Mesenteric fat pad (tissue), 1 donor: ENCODE results near the gene MRPL21. TPM values are rescaled to one million over a fixed set of nuclear protein-coding genes. Genes with fewer than 3 reads are reported as not detected.

ENCODE experiments used
- DNase-seq: peaks from one replicate; pipeline ENCODE4 v3.0.0-alpha.2; 2020; ENCODE audit warnings: low spot score
- long read RNA-seq: library from polyadenylated mRNA; unstranded; transcript quantifications from one replicate; pipeline ENCODE4 v2.0.0, GENCODE V29; 2020
- total RNA-seq: library from RNA; stranded (reverse); fragmentation: NEBNext Ultra II Directional; extraction: Animal tissue kit (Norgen Biotek cat#: 25700); gene quantifications from one replicate; pipeline ENCODE4 v1.2.1, GENCODE V29; 2021
- donor health status: DM: yes; HTN: yes; CAD: no.

The MRPL21 gene
- total RNA-seq, result 41.9 TPM
- long read RNA-seq, transcript MRPL21-201 (7 exons, 683 nt), result major isoform, 9 of 13 reads
- long read RNA-seq, partial matches to known transcripts, result 2 of 13 reads
- long read RNA-seq, other reads (novel, unspliced or antisense), result 1 of 13 reads

DNA sequence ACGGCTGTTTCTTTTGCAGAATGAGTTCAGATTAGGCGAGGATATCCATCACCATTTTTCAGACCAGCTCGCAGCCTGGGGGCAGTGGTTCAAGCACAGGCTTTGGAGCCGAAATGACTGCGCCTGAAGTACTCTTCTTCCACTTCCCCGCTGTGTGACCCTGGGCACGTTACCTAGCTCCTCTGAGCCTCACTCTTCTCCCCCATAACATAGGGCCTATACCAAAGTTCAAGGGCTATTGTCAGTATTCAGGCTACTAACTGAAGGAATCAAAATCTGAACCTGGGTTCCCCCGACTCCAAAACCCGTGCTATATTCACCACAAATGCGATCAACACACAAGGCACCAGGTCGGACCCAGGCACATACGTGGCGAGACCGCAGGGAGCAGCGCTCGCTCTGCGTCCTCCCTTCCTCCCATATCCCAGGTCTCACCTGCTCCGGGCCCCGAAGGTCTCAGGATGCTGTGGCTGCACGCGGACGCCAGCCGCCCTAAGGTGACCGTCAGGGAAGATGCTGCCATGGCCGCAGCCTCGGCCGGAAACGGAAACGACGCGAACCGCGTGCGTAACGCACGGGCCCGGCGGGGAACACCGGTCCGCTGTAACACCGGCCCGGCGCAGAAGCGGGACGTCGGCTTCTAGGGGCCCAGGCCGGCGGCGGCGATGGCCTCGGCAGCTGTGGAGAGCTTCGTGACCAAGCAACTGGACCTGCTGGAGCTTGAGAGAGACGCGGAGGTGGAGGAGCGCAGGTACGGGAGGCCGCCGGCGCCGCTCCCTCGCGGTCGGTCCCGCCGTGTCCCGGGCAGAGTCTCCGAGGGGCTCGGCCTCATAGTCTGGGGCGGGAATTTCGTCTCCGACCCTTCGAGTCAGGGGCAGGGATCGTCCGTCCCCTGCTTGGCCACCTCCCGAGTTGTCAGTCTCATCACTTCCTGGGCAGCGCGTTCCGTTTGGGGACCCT is at the start of gene MRPL21, which contains the start of gene IGHMBP2:
Gene MRPL21 (minus strand): TSS at position 545 of the 960 bp plus-strand sequence. CDS start 22 bp downstream, at position 523.
Gene IGHMBP2 (plus strand): TSS at position 604 of the 960 bp plus-strand sequence. CDS start 62 bp downstream, at position 666.
- DNase-seq, result peak; percentile 99

DNA sequence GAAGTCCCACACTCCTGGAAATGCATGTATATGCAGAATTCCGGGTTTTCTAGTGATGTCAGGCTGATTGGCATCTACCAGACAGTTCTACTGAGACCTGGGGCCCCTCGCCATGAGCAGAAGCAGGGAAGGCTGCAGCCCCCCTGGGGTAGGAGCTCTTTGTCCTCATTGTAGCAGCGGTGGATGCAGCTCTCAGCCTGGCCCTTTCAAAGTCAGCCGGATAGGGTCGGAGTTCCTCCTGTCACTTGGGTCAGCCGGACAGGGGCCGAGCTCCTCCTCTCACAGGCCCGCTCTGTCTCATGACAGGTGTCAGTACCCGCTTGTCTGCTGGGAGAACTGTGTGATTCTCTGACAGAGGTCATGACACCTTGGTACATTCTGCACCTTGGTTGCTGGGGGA is 47.1 kb upstream of the MRPL21 start:
- DNase-seq, result no peak

DNA sequence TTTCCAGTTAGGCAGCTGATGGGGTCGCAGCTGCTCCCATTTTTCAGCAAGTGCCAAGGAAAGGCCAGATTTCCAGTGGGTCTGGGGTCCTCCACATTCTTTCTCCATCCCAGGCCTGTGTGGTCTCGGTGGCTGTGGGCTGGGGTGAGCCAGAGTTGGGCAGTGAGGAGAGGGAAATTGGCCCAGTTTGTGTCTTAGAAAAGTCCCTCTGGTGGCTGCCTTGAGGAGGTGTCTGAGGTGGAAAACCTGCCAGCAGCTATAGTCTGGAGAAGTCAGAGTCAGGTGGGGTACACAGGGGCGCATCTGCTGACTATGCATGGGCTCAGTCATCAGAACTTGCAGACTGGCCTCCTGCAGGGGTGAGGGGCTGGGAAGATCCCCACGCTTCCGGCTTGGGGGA is 46.6 kb upstream of the MRPL21 start:
- DNase-seq, result no peak

DNA sequence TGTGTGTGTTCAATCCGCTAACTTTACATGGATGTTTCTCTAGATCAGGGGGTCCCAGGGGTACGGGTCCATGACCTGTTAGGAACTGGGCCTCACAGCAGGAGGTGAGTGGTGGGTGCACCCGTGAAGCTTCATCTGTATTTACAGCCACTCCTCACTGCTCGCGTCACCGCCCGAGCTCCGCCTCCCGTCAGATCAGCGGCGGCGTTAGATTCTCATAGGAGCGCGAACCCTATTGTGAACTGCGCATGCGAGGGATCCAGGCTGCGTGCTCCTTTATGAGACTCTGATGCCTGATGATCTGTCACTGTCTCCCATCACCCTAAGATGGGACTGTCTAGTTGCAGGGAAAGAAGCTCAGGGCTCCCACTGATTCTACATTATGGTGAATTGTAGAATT is 45.3 kb upstream of the MRPL21 start:
- DNase-seq, result no peak

DNA sequence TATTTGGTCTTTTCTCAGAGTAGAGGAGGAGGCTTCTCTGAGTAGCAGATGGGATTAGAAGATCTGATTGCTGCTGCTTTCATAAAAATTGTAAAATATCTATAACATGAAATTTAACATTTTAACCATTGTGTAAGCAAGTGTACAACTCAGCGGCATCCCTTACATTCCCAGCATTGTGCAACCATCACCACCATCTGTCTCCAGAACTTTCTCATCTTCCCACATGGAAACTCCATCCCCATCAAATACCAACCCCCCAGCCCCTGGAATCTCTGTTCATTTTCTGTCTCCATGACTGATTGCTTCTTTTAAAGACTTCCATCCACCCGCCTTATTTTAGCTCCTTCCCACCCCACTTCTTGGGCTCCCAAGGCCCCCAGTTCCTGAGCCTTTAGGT is 44.9 kb upstream of the MRPL21 start:
- no peak for DNase-seq

DNA sequence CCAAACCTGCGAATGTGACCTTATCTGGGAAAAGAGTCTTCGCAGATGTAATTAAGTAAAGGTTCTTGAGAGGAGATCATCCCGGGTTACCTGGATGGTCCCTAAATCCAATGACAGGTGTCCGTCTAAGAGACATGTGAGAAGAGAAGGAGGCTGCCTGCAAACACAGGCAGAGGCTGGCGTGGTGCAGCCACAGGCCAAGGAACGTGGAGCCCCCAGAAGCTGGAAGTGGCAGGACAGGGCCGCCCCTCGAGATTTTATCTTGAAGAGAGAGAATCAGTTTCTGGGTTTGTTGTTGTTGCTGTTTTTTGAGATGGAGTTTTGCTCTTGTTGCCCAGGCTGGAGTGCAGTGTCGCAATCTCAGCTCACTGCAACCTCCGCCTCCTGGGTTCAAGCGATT is 43.5 kb upstream of the MRPL21 start:
- DNase-seq, result no peak

DNA sequence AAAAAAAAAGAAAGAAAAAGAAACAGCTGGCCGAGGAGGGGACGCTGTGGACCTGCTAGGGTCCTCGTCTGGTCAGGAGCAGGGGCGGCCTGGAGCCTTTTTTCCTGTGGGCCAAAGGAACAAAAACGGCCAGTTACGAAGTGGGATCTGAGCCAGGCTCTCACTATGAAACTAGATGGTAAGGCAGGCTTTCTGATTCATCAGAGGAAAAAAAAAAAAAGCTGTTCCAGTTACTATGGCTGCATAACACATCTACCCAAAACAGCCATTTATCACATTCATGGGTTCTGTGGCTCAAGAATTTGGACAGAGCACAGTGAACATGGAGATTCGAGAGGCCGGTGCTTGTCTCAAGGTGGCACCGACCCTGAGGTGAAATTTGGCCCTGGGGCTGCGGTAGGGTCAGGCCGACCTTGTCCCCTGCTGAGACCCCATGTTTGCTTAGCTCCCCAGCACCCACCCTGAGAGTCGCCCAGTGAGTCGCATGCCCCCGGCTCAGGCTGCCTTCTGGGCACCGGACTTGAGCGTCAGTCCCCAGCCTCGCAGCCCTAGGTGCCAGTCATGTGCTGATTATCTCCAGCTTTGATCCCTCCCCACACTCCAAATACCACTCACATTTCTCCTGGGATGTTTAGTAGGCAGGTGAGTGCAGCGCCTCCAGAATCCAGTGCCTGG is 42.9 kb upstream of the MRPL21 start:
- DNase-seq, result no peak

DNA sequence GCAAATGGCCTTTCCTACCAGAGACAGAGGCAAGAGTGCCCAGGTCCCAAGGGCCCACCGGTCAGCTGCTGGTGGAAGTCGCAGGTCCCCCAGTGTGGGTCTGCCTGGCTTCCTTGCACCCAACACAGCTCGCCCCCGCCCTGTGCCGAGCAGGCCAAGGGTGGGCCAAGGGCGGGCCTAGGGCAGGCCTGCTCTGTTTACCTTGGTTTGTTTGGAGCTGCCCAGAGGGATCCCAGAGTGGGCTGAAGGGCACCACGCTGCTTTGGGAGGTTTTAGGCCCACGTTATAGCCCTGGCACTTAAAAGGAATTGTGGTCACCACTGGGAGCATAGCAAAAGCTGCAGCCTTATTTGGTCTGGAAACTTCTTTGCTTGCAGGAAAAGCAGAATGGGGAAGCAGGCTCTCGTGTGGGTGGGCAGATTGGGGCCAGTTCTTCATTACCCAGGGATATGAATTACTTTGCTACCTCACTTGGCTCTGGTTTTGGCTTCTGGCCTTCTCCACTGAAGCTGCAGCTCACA is 39.2 kb upstream of the MRPL21 start:
- no peak for DNase-seq

DNA sequence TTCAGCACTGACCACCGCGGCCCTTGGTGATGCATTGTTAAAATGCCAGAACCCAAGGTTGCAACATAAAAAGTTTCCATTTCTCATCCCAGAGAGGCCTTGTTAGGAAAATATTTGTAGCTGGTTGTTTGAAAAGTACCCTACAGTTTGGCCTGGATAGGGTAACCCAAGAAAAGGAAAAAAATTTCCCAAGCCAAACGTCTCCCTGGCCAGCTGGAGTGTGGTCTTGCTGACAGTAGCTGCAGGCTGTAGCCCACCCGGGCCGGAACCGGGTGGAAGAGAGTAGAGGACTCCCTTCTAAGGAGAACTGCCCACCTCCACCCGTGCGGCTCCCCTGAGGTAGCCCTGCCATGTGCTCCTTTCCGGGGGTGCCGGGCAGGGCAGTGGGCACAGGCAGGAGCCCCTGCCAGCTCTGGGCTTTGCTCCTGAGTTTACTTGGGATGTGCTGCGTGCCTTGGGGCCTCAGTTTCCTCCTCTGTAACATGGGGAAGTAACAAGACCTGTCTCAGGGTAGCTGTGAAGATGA is 38.5 kb upstream of the MRPL21 start:
- DNase-seq, result no peak

DNA sequence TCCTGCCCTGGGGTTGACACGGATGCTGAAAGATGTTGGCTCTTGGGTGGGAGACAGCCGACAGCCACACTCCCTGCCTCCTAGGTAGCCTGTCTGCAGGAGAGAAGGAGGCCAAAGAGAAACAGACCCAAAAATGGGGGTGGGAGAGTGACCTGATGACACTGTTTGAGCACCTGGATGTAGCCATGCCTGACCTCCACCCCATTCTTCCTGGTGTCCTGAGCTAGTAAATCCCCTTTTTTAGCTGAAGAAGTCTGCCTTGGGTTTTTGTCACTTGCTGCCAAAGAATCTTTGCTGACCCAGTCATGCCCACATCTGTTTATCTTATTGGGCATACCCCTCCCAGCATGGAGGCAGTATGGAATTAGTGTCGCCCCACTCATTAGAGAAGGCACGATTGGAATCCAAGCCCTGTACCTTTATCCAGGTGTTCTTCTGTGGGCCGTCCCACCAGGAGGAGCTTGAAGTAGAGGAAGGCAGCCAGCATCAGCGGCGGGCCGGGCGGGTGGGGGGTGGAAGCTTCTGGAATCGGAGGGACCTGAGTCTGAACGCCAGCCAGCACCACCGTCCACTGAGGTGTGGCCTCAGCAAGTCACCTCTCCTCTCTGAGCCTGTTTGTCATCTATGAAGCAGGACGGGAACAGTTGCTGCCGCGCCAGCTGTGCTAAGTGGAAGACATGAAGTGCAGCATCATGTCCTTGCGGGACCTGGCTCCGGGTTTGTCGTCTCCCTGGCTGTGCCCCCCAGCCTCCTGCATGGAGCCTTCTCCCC is 37.9 kb upstream of the MRPL21 start:
- DNase-seq, result no peak

DNA sequence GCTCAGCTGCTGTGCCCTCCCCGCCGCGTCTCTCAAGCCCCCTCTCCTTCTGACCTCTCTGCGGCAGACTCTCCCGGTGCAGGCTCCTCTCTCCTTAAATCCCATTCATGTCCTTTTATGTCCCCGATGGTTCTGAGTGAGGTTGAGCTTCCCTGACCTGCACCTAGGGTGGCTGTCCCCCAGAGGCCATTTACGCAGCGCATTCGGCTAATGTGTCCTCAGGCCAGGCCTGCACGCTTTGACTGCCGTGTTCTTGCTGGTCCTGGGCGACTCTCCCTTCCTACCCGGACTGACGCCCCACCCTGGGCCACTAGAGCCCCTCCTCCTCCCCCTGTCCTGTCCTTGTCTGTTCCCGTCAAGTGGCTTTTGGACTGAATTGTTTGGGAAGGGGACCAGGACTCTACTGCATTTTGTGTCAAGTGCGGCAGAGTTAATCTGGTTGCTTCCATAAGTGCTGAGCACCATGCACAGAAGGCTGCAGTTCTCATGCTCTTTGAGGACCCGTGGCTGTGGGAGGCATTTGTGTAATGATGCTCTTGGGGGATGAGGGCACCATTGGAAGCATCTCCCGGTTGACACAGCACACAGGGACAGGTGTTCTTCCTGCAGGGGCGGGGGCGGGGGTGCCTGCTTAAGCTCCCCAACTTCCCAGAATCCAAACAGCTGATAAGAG is 37.2 kb upstream of the MRPL21 start:
- DNase-seq, result no peak

DNA sequence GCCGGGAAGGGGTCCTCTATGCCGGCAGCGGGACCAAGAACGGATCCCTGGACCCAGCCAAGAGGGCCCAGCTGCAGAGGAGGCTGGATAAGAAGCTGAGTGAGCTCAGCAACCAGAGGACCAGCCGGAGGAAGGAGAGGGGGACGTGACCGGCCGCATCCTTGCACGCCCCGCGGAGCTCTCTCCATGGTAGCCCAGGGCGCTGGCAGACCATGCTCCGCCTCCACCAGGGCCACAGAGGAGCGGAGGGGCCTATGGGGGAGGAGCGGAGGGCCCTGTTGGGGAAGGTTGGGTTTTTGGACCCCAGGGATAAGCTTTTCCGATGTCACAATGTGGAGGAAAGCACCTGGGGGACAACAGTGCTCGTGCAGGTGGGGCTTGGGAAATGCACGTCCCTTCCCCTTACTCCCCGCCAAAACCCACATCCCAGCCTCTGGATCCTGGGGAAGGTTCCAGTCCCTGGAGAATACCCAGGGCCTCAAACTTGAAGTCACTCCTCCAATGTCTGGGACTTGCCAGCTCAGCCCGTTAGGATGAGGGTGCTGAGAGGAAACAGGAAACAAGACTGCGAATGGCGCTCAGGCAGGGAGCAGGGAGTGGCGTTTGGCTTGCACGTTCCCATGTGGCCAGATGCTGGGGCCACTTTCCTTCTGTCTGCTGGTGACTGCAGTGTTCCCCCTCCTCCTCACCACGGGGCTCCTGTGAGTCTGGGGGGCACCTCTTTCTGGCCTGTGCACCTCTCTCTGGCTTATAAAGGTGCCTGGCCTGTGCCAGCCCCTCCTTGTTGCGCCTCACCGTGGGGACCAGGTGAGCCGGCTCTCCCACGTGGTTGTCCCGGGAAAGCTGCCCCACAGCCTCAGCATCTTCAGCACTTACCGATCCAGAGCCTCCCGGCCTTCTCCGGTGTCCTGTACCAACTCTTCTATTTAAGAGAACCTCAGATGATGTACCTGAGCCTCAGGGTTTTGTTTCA is 36.2 kb upstream of the MRPL21 start:
- no peak for DNase-seq

DNA sequence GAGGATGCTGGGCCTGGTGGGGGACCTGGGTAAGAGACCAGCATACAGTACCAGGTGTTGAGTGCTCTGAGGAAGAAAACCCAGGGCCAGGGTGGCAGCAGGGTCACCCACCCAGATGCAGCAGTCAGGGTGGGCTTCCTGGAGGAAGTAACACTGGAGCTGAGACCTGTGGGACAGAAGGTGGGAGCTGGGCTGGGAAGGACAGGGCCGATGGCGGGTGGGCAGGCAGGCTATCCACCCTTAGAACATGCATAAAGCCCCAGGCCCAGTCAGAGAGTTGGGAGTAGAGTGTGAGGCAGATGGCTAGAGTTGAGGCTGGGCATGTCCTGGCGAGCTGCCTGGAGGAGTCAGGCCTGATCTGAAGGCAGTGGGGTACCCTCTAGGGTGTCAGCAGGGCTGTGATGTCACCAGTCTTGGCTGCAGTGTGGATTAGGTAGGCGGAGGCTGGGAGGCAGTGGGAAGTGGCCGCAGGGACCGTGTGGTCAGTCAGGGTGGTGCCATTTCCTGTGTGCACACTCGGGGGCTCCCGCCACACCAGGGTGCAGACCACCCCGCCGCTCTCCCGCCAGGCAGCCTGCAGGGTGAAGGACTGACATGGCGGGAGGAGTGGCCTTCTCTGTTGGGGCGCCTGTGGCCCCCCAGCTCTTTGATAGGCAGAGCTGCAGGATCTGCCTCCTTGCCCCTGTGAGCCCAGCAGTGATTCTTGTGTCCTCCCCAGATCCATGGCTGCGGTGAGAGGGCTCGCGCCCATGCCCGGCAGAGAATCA is 35.4 kb upstream of the MRPL21 start:
- no peak for DNase-seq

DNA sequence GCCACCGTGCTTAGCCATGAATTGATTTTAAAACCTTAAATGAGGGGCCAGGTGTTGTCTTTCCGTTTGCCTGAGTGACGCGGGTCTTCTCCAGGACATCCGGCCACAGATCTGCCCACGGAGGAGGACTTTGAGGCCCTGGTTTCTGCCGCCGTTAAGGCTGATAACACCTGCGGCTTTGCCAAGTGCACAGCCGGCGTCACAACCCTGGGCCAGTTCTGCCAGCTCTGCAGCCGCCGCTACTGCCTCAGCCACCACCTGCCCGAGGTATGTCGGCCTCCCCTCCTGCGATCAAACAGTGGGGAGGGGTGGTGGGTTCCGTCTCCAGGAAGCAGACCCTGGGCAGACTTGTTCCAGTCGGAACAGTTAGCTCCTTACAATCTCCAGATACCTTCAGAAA is 34.5 kb upstream of the MRPL21 start:
- no peak for DNase-seq

DNA sequence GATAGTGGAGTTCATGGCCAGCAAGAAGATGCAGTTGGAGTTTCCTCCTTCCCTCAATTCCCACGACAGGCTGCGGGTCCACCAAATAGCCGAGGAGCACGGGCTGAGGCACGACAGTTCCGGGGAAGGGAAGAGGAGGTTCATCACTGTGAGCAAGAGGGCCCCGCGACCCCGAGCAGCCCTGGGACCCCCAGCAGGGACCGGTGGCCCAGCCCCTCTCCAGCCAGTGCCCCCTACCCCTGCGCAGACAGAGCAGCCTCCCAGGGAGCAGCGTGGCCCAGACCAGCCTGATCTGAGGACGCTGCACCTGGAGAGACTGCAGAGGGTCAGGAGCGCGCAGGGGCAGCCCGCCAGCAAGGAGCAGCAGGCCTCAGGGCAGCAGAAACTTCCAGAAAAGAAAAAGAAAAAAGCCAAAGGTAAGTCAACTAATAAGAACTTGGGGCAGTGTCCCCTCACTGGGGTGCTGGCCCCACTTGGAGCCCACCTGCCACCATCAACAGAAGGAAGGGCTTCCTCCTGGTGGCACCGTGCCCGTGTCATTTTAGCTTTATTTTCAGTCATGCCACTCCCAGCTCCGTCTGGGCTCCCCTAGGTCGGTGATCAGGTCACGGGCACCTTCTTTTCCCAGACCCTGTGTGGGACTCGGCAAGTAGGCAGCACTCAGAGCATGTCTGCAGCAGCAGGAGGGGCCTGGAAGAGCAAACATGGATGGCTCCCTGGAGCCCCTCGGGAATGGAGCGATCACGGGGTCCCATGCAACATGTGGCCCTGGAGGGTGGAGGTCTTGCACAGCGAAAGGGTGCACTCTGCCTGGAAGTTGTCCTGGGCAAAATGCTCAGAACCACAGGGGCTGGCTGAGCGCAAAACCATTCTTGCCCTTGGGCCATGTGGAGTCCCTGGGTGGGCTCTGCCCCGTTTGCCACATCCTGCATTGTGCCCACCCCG is 33.3 kb upstream of the MRPL21 start:
- DNase-seq, result no peak

DNA sequence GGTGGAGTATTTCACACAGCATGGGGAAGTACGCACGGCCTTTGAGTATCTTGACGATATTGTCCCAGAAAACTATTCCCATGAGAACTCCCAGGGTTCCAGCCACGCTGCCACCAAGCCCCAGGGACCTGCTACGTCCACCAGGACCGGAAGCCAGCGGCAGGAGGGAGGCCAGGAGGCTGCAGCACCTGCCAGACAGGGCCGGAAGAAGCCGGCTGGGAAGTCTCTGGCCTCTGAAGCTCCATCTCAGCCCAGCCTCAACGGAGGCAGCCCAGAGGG is 32.7 kb upstream of the MRPL21 start:
- no peak for DNase-seq
